A549 treated with AZD9567 at 1 μM for 4 hours (cell line): ENCODE results near the gene CASK. TPM values are rescaled to one million over a fixed set of nuclear protein-coding genes. Genes with fewer than 3 reads are reported as not detected.

ENCODE experiments used
- total RNA-seq: library from RNA; stranded (reverse); fragments of 200-300 nt; extraction: Qiagen RNA extraction; gene quantifications from 5 replicates; pipeline ENCODE4 v1.2.3, GENCODE V29; 2022; ENCODE audit not compliant: insufficient read depth

The CASK gene
- 20.1 to 25.0 TPM (median 20.7 TPM) in 5 replicates for total RNA-seq

GRCh38 chrX:41923211-41923977 is at the start of gene CASK:
Gene CASK (minus strand): TSS chrX:41923554. CDS start chrX:41922988, 566 bp downstream.

GRCh38 chrX:41723826-41724225 is 199.5 kb downstream of the CASK start, which contains the start of gene GPR82:
Gene GPR82 (plus strand): TSS chrX:41724181. CDS start chrX:41727027, 2,846 bp downstream.

GRCh38 chrX:41688835-41689234 is 234.5 kb downstream of the CASK start, which contains the start of gene GPR34:
Gene GPR34 (plus strand): TSS chrX:41688973. CDS start chrX:41695634, 6,661 bp downstream.

Other genes starting within 250 kb of the CASK start
- gene GPR34, start 234.6 kb downstream of the CASK start, total RNA-seq = 0.08 to 0.10 TPM in 2 of 5 replicates, not detected in the others
- gene GPR82, start 199.4 kb downstream of the CASK start, total RNA-seq = not detected in 5 replicates